HepG2 (cell line): ENCODE data around the gene RPLP2.

Experiments used
- ARID4A ChIP-seq: sonication (generic); formaldehyde crosslinking; IDR thresholded peaks from 2 replicates; pipeline ENCODE4 v1.5.0; 2020; ENCODE audit warnings: mild to moderate bottlenecking, missing genetic modification reagents, borderline replicate concordance
- ATF1 ChIP-seq: IDR thresholded peaks from 2 replicates; pipeline ENCODE4 v1.6.1; 2016; ENCODE audit warnings: mild to moderate bottlenecking, control low read depth
- ATRX ChIP-seq: sonication (generic); formaldehyde crosslinking; IDR thresholded peaks from 2 replicates; pipeline ENCODE4 v1.4.0; 2020; ENCODE audit warnings: missing genetic modification reagents, borderline replicate concordance
- CTCF ChIP-seq: sonication (generic); formaldehyde crosslinking; IDR thresholded peaks from 2 replicates; pipeline ENCODE4 v1.5.0; 2020; ENCODE audit warnings: mild to moderate bottlenecking, missing genetic modification reagents, moderate library complexity
- IRF2 ChIP-seq: IDR thresholded peaks from 2 replicates; pipeline ENCODE4 v1.6.1; 2018; ENCODE audit warnings: missing genetic modification reagents, missing compliant biosample characterization
- JUND ChIP-seq: sonication (generic); formaldehyde crosslinking; IDR thresholded peaks from 2 replicates; pipeline ENCODE4 v1.8.0; 2022; ENCODE audit warnings: mild to moderate bottlenecking, missing genetic modification reagents
- KMT2A ChIP-seq: sonication (generic); formaldehyde crosslinking; IDR thresholded peaks from 2 replicates; pipeline ENCODE4 v1.4.0; 2020; ENCODE audit warnings: missing genetic modification reagents
- PHF21A ChIP-seq: sonication (generic); formaldehyde crosslinking; IDR thresholded peaks from 2 replicates; pipeline ENCODE4 v1.5.0; 2020; ENCODE audit warnings: mild to moderate bottlenecking, missing genetic modification reagents
- REST ChIP-seq, 2 experiments: IDR thresholded peaks; 2 replicates each; pipeline ENCODE4 v1.6.1; 2011 to 2012; ENCODE audit warnings: low read length in 2 of 2, borderline replicate concordance in 1 of 2, low read depth in 1 of 2, mild to moderate bottlenecking in 1 of 2, moderate library complexity in 1 of 2
- ZBTB49 ChIP-seq: sonication (generic); formaldehyde crosslinking; IDR thresholded peaks from 2 replicates; pipeline ENCODE4 v1.4.0; 2020; ENCODE audit warnings: missing genetic modification reagents, borderline replicate concordance
- ZNF414 ChIP-seq: sonication (generic); formaldehyde crosslinking; IDR thresholded peaks from 2 replicates; pipeline ENCODE4 v1.5.0; 2020; ENCODE audit warnings: missing genetic modification reagents
- ZNF780A ChIP-seq: sonication (generic); formaldehyde crosslinking; IDR thresholded peaks from 2 replicates; pipeline ENCODE4 v1.8.0; 2022; ENCODE audit warnings: mild to moderate bottlenecking, missing genetic modification reagents, moderate library complexity
- TF ChIP-seq, protein P1 (sequence below): sonication (generic); formaldehyde crosslinking; IDR thresholded peaks from 2 replicates; pipeline ENCODE4 v1.8.1; 2023; ENCODE audit warnings: mild to moderate bottlenecking, inconsistent platforms, moderate library complexity, missing genetic modification reagents, borderline replicate concordance

- TF ChIP-seq PHF21A (CRISPR knock-in tag) (no peak), ZBTB49 (CRISPR knock-in tag) (no peak), REST (IDR thresholded peaks at IDR 0.05; ENCODE audit: borderline replicate concordance in 1 of 2, low read depth in 1 of 2, low read length in 2 of 2) (no peak), ZNF414 (CRISPR knock-in tag) (no peak), ATRX (CRISPR knock-in tag) (no peak), ATF1 (no peak), ARID4A (no peak), IRF2 (CRISPR knock-in tag) (no peak), KMT2A (CRISPR knock-in tag) (no peak), JUND (CRISPR knock-in tag) (no peak), CTCF (CRISPR knock-in tag) (no peak), ZNF780A (CRISPR knock-in tag) (no peak)
- TF ChIP-seq, protein P1, sequence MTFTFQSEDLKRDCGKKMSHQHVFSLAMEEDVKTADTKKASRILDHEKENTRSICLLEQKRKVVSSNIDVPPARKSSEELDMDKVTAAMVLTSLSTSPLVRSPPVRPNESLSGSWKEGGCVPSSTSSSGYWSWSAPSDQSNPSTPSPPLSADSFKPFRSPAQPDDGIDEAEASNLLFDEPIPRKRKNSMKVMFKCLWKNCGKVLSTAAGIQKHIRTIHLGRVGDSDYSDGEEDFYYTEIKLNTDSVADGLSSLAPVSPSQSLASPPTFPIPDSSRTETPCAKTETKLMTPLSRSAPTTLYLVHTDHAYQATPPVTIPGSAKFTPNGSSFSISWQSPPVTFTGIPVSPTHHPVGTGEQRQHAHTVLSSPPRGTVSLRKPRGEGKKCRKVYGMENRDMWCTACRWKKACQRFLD (CRISPR knock-in tag), result no peak
Measured at GRCh38 chr11:849104-849824, 39.5 kb downstream of the RPLP2 start.
